HCT116 (cell line): Measurements from ENCODE around the gene BMP8B. TPM values are rescaled to one million over a fixed set of nuclear protein-coding genes. Genes with fewer than 3 reads are reported as not detected.

Experiments used
- ATAC-seq: fragments of 200-7000 bp; cut with Tn5 transposase; 2 replicates; pipeline ENCODE4 v1.9.1; 2020; ENCODE audit warnings: mild to moderate bottlenecking, moderate library complexity
- BruUV-seq: library from RNA; stranded (reverse); fragments of 400-500 nt; replicated peaks from 2 replicates; lab custom pipeline; 2021; lab: Mats Ljungman, UMichigan
- CTCF ChIA-PET: fragments of 300-600 bp; sonication (Branson Sonifier 250); formaldehyde crosslinking; loops from one replicate; lab custom pipeline; 2021; ENCODE audit warnings: antibody characterized with exemption; lab: Charles Lee
- POLR2A ChIA-PET: fragments of 300-600, 350-600 bp; sonication (Branson Sonifier 250); formaldehyde crosslinking; loops from one replicate; lab custom pipeline; 2021; ENCODE audit warnings: antibody characterized with exemption; lab: Charles Lee
- RAD21 ChIA-PET, 2 experiments: fragments of 300-600 bp; sonication (Branson Sonifier 250); formaldehyde crosslinking; loops; one replicate each; lab custom pipeline; 2023; ENCODE audit warnings: low total read pairs in 2 of 2; ENCODE audit not compliant: uncharacterized antibody in 2 of 2, unreplicated experiment in 2 of 2, low non-redundant PET in 1 of 2; lab: Charles Lee
- DNase-seq: peaks from one replicate; pipeline ENCODE4 v3.0.0-alpha.2; 2010; ENCODE audit warnings: low read depth, low spot score
- H2AFZ ChIP-seq: fragments of 200-600 bp; shearing (Covaris generic), sonication (generic); 2 replicates; pipeline ENCODE4 v1.6.1; 2017; ENCODE audit warnings: low read depth, mixed run types, mixed read lengths, antibody characterized with exemption, low read length; ENCODE audit not compliant: poor library complexity, severe bottlenecking
- H3K27ac ChIP-seq: 2 replicates; pipeline ENCODE4 v1.5.1; 2012; ENCODE audit warnings: low read depth, low read length
- H3K27me3 ChIP-seq: fragments of 200-600 bp; sonication (generic); 2 replicates; pipeline ENCODE4 v1.6.1; 2016; ENCODE audit warnings: mixed run types, low read length, mixed read lengths; ENCODE audit not compliant: insufficient read depth
- H3K36me3 ChIP-seq, 2 experiments: fragments of 200-500 bp in 1 of 2; fragments of 200-600 bp in 1 of 2; sonication (Bioruptor generic) in 1 of 2; sonication (generic) in 1 of 2; 2 replicates each; pipeline versions ENCODE4 v1.5.1 to v1.6.1; 2014 to 2016; ENCODE audit warnings: low read length in 2 of 2, inconsistent platforms in 1 of 2, mixed read lengths in 1 of 2, mixed run types in 1 of 2; ENCODE audit not compliant: insufficient read depth in 2 of 2, control insufficient read depth in 1 of 2
- H3K4me1 ChIP-seq, 2 experiments: fragments of 200-600 bp in 1 of 2; sonication (generic) in 1 of 2; 2 replicates each; pipeline versions ENCODE4 v1.5.1 to v1.6.1; 2012 to 2017; ENCODE audit warnings: low read length in 2 of 2, inconsistent platforms in 1 of 2, mild to moderate bottlenecking in 1 of 2, mixed read lengths in 1 of 2, mixed run types in 1 of 2, moderate library complexity in 1 of 2; ENCODE audit not compliant: insufficient read depth in 2 of 2, control insufficient read depth in 1 of 2
- H3K4me2 ChIP-seq: fragments of 200-600 bp; sonication (generic); 2 replicates; pipeline ENCODE4 v1.6.1; 2017; ENCODE audit warnings: mixed run types, low read length, mixed read lengths
- H3K4me3 ChIP-seq, 2 experiments: fragments of 200-600 bp in 1 of 2; sonication (generic) in 1 of 2; replicated peaks in 1 of 2; 2 replicates each; pipeline ENCODE4 v1.5.1; 2011 to 2016; ENCODE audit warnings: low read length in 2 of 2, control low read depth in 1 of 2, low read depth in 1 of 2, mild to moderate bottlenecking in 1 of 2, mixed read lengths in 1 of 2, mixed run types in 1 of 2
- H3K79me2 ChIP-seq: fragments of 200-600 bp; sonication (generic); 2 replicates; pipeline ENCODE4 v1.6.1; 2017; ENCODE audit warnings: mild to moderate bottlenecking, mixed run types, low read length, moderate library complexity, mixed read lengths; ENCODE audit not compliant: insufficient read depth
- H3K9ac ChIP-seq: fragments of 200-600 bp; sonication (generic); 2 replicates; pipeline ENCODE4 v1.6.1; 2016; ENCODE audit warnings: low read length, mixed read lengths
- H3K9me2 ChIP-seq: fragments of 200-600 bp; sonication (generic), shearing (Covaris generic); 2 replicates; pipeline ENCODE4 v1.6.1; 2017; ENCODE audit warnings: mixed run types, mild to moderate bottlenecking, moderate library complexity; ENCODE audit not compliant: insufficient read depth
- H3K9me3 ChIP-seq, 2 experiments: fragments of 200-500 bp in 1 of 2; fragments of 200-600 bp in 1 of 2; sonication (Bioruptor generic) in 1 of 2; sonication (generic) in 1 of 2; 2 replicates each; pipeline ENCODE4 v1.6.1; 2014 to 2017; ENCODE audit warnings: low read length in 2 of 2, mixed read lengths in 2 of 2, inconsistent platforms in 1 of 2, low read depth in 1 of 2, mild to moderate bottlenecking in 1 of 2, mixed run types in 1 of 2, moderate library complexity in 1 of 2; ENCODE audit not compliant: control insufficient read depth in 1 of 2, insufficient read depth in 1 of 2
- H4K20me1 ChIP-seq: fragments of 200-600 bp; sonication (generic), shearing (Covaris generic); 2 replicates; pipeline ENCODE4 v1.6.1; 2017; ENCODE audit warnings: mixed run types, mild to moderate bottlenecking, moderate library complexity; ENCODE audit not compliant: insufficient read depth
- ATF3 ChIP-seq: IDR thresholded peaks from 2 replicates; pipeline ENCODE4 v1.6.1; 2012
- CEBPB ChIP-seq: IDR thresholded peaks from 2 replicates; pipeline ENCODE4 v1.6.1; 2012; ENCODE audit warnings: low read depth
- EGR1 ChIP-seq: IDR thresholded peaks from 2 replicates; pipeline ENCODE4 v1.6.1; 2012; ENCODE audit warnings: low read depth
- EZH2 ChIP-seq: fragments of 200-600 bp; sonication (generic); IDR thresholded peaks from 2 replicates; pipeline ENCODE4 v1.6.1; 2017; ENCODE audit warnings: antibody characterized with exemption, mixed run types
- FOSL1 ChIP-seq: IDR thresholded peaks from 2 replicates; pipeline ENCODE4 v1.6.1; 2012; ENCODE audit warnings: low read depth
- JUND ChIP-seq: IDR thresholded peaks from 2 replicates; pipeline ENCODE4 v1.6.1; 2012
- POLR2A ChIP-seq: IDR thresholded peaks from 2 replicates; pipeline ENCODE4 v1.7.0; 2011; ENCODE audit warnings: borderline replicate concordance; ENCODE audit not compliant: insufficient read depth, insufficient read length; ENCODE audit errors: extremely low read depth
- RAD21 ChIP-seq: IDR thresholded peaks from 2 replicates; pipeline ENCODE4 v1.6.1; 2012; ENCODE audit warnings: low read depth, mild to moderate bottlenecking
- REST ChIP-seq: IDR thresholded peaks from 2 replicates; pipeline ENCODE4 v1.6.1; 2012; ENCODE audit warnings: low read depth
- SIN3A ChIP-seq: IDR thresholded peaks from 2 replicates; pipeline ENCODE4 v1.6.1; 2012; ENCODE audit warnings: low read depth
- SP1 ChIP-seq: IDR thresholded peaks from 2 replicates; pipeline ENCODE4 v1.6.1; 2012; ENCODE audit warnings: low read depth
- TCF7L2 ChIP-seq: IDR thresholded peaks from 2 replicates; pipeline ENCODE4 v1.7.0; 2011; ENCODE audit warnings: borderline replicate concordance, inconsistent platforms; ENCODE audit not compliant: insufficient read depth, insufficient read length; ENCODE audit errors: extremely low read depth
- ZBTB33 ChIP-seq: IDR thresholded peaks from 2 replicates; pipeline ENCODE4 v1.6.1; 2011; ENCODE audit warnings: mild to moderate bottlenecking, low read length, moderate library complexity; ENCODE audit not compliant: insufficient replicate concordance; ENCODE audit errors: extremely low read depth
- ZFX ChIP-seq: fragments of 450-650 bp; IDR thresholded peaks from 2 replicates; pipeline ENCODE4 v1.6.1; 2017
- ZNF274 ChIP-seq: fragments of 200-500 bp; sonication (Bioruptor generic); IDR thresholded peaks from 2 replicates; pipeline ENCODE4 v1.6.1; 2014; ENCODE audit warnings: mild to moderate bottlenecking, low read depth, low read length, inconsistent platforms
- intact Hi-C: fragments of 100-400 bp; cut with micrococcal nuclease; formaldehyde crosslinking; loops from 2 replicates; pipeline ENCODE4 v1.10.0; 2022
- total RNA-seq: library from RNA; stranded (reverse); gene quantifications from one replicate; pipeline ENCODE4 v1.2.1, GENCODE V29; 2021; ENCODE audit not compliant: unreplicated experiment

The BMP8B gene
- total RNA-seq, 1 experiment from 2014 or later, result 9.5 TPM

- no peak overlapping the region for H3K4me2 ChIP-seq
- no peaks in the 10 kb centered on the region for H3K4me1 ChIP-seq
- ChIA-PET POLR2A (interaction anchor here (1.1 kb wide), 1 partner anchor 9 kb away, joined by 3 read pairs; the partner anchor contains the start of gene PPIE), CTCF (interaction anchor here (0.8 to 0.9 kb wide), 2 partner anchors 10 to 69 kb away, joined by 3 to 4 read pairs; no protein-coding TSS in a partner anchor), RAD21 (no interaction called here)
- no peaks in the 10 kb centered on the region for H3K79me2 ChIP-seq
- intact Hi-C loops, result no loop called here
- no peaks in the 10 kb centered on the region for H3K9me3 ChIP-seq
- H3K9me2 ChIP-seq, result no peaks in the 10 kb centered on the region
- BruUV-seq, result no TSS peak
- no peak overlapping the region for H2AFZ ChIP-seq
- no peaks in the 10 kb centered on the region for H4K20me1 ChIP-seq
- no peak overlapping the region for H3K27ac ChIP-seq
- DNase-seq (no peak), ATAC-seq (no peak)
- no peaks in the 10 kb centered on the region for H3K36me3 ChIP-seq
- H3K27me3 ChIP-seq, result peaks cover 28% of the 10 kb centered on the region
- no peak overlapping the region for H3K9ac ChIP-seq
- H3K4me3 ChIP-seq, result no peak overlapping the region
- TF ChIP-seq SP1 (no peak), EZH2 (no peak), ZBTB33 (no peak), RAD21 (no peak), EGR1 (no peak), SIN3A (no peak), CEBPB (no peak)
These were observed 58.8 kb downstream of the BMP8B start for GRCh38 chr1:39729842-39730241.

- no TSS peak for BruUV-seq
- no peaks in the 10 kb centered on the region for H3K36me3 ChIP-seq
- ChIA-PET POLR2A (interaction anchor here (1.1 kb wide), 1 partner anchor 10 kb away, joined by 3 read pairs; the partner anchor contains the start of gene PPIE), RAD21 (no interaction called here), CTCF (interaction anchor here (0.8 to 0.9 kb wide), 2 partner anchors 9 to 70 kb away, joined by 3 to 4 read pairs; no protein-coding TSS in a partner anchor)
- H3K27me3 ChIP-seq, result peaks cover 28% of the 10 kb centered on the region
- H3K4me2 ChIP-seq, result no peak overlapping the region
- ATAC-seq, result no peak
- H3K4me1 ChIP-seq, result no peaks in the 10 kb centered on the region
- no peak for DNase-seq
- H2AFZ ChIP-seq, result no peak overlapping the region
- no peaks in the 10 kb centered on the region for H4K20me1 ChIP-seq
- no peaks in the 10 kb centered on the region for H3K9me2 ChIP-seq
- no peak overlapping the region for H3K4me3 ChIP-seq
- H3K79me2 ChIP-seq, result no peaks in the 10 kb centered on the region
- H3K9ac ChIP-seq, result no peak overlapping the region
- H3K27ac ChIP-seq, result no peak overlapping the region
- H3K9me3 ChIP-seq, result no peaks in the 10 kb centered on the region
- intact Hi-C loops, result no loop called here
- TF ChIP-seq REST, result no peak
- no peak for TF ChIP-seq JUND
- no peak for TF ChIP-seq EGR1
- no peak for TF ChIP-seq CEBPB
- no peak for TF ChIP-seq EZH2
- no peak for TF ChIP-seq POLR2A
- no peak for TF ChIP-seq TCF7L2
- no peak for TF ChIP-seq SP1
- no peak for TF ChIP-seq ZFX
- TF ChIP-seq FOSL1, result no peak
- TF ChIP-seq ZNF274, result no peak
- no peak for TF ChIP-seq ATF3
These were observed 59.6 kb downstream of the BMP8B start for GRCh38 chr1:39729030-39729429.
